GM21515 (cell line): Measurements from ENCODE around the gene PRKCSH.
"Not testable (repeated sequence)": the region's sequence is repeated elsewhere in the genome, so short reads cannot be mapped to it uniquely, and the experiment has no call there.

Source experiments
- ATAC-seq: cut with Tn5 transposase; IDR thresholded peaks from one replicate; pipeline ENCODE4 v1.9.1; 2021; ENCODE audit not compliant: unreplicated experiment

The PRKCSH gene

DNA sequence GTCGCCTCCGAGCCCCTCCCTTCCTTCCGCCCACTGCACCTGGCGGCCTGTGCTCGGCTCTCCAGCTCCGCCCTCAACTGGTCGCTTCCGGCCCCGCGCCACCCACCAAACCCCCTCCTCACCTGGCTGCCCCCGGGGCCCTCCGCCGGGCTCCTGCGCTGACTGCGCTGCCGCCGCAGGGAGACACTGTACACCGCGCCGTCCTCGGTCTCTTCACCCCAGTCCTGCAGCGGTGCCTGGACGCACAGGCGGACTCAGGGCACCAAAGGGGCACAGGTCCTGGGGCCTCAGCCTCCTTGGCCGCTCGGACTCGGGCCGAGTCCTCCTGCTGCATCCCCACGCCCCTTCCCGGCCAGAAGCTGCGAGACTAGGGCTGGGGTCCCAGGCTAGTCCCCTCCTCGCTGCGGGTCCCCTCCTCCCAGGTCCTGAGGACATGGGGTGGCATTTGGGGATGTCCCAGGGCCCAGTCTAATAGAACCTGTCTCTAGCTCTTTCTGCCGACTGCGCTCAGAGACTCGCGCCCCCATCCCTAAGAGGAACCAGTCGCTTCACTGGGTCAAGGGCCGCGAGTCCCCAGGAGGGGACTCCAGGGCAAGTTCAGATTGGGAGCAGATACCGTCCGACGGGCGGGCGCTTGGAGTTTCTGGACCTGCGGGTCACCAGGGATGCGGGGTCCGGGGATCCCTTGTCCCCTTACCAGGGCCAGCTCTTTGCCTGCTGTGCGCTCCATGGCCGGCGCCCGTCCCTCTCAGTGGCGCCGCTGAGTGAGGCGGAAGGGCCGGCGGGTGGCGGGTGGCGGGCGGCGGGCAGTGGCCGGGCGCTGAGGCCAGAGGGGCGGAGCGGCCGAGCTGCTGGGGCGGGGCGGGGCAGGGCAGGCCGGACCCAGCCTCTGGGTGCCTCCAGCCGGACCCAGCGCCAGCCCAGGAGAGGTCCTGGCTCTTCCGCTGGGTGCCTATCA lies 16.6 kb upstream of the PRKCSH start, which contains the start of gene RGL3:
RGL3 (minus strand) TSS at position 766 of the 958 bp plus-strand sequence; CDS start at position 730, 36 bp downstream.
- no peak for ATAC-seq

DNA sequence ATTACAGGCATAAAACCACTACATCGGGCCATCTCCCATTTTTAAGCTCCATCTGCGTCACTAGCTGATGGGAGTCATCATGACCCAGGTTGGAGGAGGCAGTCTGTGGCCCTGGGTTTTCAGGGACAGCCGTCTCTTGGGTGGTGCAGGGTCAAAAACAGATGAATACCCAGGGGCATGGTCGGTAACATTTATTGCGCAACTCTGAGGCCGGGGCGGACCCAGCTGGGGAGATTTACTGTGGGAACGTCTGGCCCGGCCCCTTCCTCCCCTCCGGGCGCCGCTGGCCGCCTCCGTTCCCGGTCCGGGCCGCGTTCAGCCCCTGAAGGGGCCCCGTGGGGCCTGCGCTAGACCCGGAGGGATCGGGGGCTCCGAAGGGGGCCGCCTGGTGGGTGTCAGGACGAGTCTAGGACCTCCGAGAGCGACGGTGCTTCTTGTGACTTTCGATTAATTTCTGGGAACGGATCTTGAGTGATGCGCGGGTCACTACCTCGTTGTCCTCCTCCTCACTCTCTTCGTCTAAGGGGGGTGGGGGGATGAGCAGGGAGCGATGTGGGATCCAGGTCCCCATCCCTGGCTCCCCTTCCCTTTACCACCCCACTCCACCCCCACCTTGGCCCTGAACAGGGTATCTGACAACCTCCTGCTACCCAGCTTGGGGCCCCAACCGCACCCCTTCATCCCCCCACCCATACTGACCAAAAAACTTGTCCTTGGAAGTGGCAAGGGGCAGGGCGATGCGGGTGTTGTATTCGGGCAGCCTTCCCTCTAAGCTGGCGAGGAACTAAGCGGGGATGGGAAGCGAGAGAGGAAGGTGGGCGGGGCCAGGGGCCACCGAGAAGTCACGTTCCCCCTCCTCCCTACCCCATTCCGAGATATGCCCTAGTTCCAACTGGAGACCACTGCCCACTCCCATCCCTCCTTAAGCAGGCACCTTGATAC lies 14.7 kb upstream of the PRKCSH start:
- no peak for ATAC-seq

- no peak for ATAC-seq
Measured at GRCh38 chr19:11421371-11422098, 13.9 kb upstream of the PRKCSH start.

GRCh38 chr19:11422163-11423065 lies 13.0 kb upstream of the PRKCSH start:
- ATAC-seq = no peak

DNA sequence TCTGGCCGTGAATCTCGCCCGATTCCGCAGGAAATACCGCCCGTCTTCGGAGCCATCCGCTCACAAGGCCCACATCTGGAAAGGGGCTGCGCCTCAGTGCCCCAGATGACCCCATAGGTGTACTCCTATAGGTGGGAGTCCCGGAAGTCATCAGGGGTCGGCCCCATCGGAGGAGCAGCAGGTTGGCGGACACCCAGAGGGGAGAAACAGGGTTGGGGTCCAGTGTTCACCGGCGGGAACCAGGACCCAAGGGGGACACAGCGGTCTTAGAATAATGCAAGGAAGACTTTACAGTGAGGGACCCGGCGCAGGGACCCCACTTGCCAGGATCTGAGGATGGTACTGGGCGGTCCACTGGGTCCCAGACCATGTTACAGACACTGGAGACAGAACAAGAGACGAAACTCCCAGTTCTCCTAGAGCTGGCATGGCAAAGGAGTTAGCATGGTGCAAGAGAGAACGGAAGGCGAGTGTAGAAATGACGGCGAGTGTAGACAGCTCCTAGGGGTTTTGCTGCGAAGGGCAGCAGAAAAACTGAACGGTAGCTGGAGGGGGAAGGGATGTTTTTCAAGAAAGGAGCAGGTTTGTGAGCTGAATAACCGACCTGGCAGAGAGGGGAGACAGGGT lies 12.2 kb upstream of the PRKCSH start:
- no peak for ATAC-seq

GRCh38 chr19:11423791-11424181 lies 11.6 kb upstream of the PRKCSH start:
- ATAC-seq = no peak

DNA sequence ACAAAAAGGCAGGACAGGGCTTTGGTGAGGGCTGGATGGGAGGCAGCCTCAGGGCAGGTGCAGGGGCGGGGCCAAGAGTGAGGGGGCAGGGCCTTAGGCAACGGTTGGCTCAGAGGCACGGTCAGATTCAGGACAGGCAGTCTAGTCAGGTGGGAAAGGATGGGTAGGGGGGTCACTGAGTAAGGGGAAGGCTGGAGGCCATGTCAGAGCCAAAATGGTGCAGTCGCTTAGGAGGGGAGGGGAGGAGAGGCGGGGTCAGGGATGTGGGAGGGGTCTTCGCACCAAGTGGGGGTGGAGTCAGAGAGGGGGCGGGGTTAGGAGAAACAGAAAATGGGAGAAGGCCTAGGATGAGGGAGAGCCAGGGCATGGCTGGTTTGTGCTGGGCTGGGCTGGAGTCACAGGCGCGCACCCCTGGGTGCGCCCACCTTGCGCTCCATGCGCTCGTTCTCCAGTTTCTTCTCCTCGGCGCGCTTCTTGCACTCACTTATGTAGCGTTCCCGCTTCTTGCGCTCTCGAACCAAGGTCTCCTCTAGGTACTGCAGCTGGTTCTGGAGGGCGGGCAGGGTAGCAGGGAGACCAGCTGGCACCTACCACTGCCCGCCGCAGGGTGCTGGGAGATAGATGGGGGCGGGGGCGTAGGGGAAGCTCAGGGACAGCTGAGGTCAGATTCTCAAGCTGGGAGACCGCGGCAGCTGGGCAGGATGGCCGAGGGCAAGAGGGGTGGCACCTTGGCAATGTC lies 9.5 kb upstream of the PRKCSH start:
- no peak for ATAC-seq

GRCh38 chr19:11426656-11427055 lies 8.8 kb upstream of the PRKCSH start:
- ATAC-seq = no peak

GRCh38 chr19:11433526-11433925 lies 1.9 kb upstream of the PRKCSH start:
- not testable (repeated sequence) for ATAC-seq

- ATAC-seq = no peak
Measured at GRCh38 chr19:11434703-11435056, 755 bp upstream of the PRKCSH start.

- peak; percentile 1 for ATAC-seq
Measured at GRCh38 chr19:11435833-11436313, 438 bp downstream of the PRKCSH start.

DNA sequence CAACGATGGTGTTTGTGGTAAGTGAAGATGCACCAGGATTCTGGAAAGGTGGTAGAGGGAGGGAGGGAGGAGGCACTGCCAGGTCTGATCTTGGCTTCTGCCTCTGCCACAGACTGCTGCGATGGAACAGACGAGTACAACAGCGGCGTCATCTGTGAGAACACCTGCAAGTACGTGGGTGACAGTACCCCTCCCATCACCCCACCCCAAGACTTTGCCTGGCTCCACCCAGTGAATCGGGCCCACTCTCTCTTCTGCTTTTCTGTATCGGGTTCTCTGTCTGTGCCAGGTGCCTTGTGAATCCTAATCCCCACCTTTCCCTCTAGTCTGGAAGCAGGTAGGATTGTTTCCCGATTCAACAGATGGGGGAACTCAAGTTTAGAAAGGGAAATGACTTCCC lies 2.5 kb downstream of the PRKCSH start:
- no peak for ATAC-seq

DNA sequence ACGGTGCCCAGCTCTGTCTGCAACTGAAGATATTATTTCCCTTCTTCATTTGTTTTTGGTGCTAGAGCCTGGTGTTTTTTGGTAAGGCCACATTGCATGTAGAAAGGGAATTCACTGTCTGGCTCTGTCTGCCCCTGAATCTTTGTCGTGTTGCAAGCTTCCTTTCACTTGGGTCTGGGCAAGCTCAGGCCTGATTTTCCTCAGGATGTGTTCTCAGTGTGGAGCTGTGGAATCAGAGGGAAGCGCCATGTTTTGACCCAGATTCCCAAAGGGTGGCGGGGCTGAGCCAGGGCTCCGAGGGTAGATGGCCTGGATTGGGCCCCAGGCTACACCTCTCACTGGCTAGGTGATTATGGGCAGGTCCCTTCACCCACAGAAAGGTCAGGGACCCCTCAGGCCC lies 8.6 kb downstream of the PRKCSH start:
- no peak for ATAC-seq

DNA sequence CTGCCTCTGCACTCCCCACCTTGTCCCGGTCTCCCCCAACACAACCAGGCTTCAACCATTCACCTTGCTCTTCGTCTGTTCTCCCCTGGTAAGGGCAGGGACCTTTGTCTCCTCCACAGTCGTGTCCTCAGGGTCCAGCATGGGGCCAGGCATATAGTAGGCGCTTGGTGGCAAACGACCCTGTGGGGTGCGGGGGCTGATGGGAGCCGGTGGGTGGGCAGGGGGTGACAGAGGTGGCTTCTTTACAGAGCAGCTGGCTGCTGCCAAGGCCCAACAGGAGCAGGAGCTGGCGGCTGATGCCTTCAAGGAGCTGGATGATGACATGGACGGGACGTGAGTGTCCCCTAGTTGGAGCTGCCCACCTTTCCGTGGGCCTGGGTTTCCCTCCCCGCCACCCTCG lies 9.7 kb downstream of the PRKCSH start:
- ATAC-seq = no peak

GRCh38 chr19:11446271-11446651 lies 10.8 kb downstream of the PRKCSH start:
- ATAC-seq = no peak

GRCh38 chr19:11446652-11447301 lies 11.3 kb downstream of the PRKCSH start:
- ATAC-seq = no peak

DNA sequence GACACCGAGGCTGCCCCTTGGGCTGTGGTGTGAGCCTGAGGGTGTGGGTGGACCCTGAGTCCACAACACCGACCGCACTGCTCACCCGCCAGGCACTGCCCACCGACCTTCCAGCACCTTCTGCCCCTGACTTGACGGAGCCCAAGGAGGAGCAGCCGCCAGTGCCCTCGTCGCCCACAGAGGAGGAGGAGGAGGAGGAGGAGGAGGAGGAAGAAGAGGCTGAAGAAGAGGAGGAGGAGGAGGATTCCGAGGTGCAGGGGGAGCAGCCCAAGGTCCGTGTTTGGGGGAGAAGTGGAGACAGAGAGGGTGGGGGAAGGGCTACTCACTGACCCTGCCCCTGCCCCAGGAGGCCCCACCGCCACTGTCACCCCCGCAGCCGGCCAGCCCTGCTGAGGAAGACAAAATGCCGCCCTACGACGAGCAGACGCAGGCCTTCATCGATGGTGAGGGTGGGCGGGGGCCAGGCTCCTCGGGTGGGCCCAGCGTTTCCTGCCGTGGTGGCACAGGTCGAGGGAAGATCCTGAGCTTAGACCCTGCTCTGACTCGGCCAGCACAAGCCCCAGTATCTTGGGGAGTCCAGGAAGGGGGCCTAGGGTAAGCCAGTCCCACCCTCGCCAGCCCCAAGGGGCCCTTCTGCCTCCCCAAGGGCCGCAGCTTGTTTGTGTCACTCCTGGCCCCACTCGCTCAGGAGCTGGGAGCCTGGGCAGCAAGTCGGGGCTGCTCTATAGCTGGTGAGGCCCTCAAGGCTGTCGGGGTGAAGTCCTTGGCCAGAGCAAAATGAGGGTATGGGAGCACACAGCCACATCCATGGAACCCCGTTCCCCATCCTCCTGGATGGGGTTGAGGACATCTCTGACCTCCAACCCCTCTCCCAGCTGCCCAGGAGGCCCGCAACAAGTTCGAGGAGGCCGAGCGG lies 12.2 kb downstream of the PRKCSH start:
- no peak for ATAC-seq
